SH-SY5Y (cell line): ENCODE measurements around the gene IGFBPL1.

ENCODE experiments used
- GATA2 ChIP-seq: IDR thresholded peaks from 2 replicates; pipeline ENCODE4 v1.6.1; 2011; ENCODE audit warnings: mild to moderate bottlenecking, low read depth, low read length
- GATA3 ChIP-seq: IDR thresholded peaks from 2 replicates; pipeline ENCODE4 v1.6.1; 2011; ENCODE audit warnings: low read depth, mild to moderate bottlenecking, low read length, moderate library complexity

The IGFBPL1 gene

DNA sequence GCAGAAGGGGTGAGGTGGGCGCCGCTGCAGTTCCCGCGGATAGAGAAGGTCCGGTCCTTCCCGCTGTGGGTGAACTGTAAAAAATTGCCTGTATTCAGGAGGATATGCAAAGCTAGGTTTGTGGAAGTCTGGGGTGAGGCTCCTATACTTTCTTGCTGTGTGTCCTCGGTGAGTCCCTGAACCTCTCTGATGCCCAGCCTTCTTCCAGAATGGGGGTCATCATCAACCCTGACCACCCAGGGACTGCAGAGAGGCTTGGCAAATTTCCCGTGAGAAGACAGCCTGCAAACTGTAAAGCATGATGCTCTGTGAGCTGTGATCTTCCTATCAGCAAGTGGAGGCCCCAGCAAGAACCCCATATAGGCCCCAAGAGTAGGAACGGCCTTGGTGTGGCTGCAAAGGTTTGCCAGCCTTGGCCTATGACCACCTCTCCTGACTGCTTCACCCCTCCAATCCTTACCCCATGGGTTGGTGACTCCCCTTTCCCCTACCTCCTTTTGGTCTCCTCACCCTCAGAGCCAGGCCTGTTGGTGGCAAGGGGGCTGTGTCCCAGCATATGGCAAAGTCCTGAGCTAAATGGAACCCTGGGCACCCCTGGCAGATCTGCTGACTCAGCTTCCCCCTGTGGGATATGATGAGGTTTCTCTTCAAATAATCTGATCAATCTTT lies 31.0 kb downstream of the IGFBPL1 start:
- TF ChIP-seq GATA2 (no peak), GATA3 (no peak)

DNA sequence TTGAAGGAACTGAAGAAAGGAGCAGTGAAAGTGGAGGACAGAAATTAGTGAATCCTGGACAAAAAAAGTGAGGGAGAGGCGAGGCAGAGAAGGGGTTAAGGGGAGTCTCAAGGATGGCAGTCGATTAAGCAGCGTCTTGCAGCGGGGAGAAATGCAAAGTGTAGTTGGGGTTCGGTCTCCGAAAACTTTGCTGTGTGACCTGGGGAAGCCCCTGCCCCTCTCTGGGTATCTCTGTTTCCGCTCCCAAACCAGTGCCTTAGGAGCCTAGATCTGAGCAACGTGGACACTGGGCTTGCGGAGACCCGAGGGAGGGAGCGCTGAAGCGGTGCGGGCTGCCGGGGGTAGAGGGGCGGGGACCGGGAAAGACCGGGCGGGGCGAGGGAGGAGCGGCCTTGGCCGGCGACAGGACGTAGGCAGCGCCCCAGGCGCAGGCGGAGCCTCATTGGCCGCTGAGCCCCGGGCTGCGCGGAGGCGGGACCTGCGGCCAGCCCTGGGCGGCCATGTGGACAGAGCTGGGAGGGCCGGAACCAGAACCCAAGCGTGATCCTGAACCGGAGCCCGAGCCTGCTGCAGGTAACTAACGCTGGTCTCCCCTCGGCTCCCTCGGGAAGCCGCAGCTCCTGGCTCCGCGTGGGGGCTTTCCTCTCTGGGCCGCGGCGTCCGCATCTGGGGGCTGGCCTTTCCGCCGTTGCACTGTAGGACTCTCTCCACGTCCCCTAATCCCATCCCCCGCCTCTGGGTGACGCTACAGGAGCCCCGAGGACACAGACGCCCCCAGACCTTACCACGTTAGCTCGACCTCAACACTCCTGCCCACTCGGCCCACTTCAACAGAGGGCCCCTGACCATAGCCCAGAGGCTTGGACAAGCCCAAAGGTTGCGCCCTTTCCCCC lies 31.8 kb downstream of the IGFBPL1 start, which contains the start of gene ALDH1B1:
Gene ALDH1B1, plus strand, starts transcription at position 468 of the 893 bp plus-strand sequence. CDS start 3,047 bp downstream, outside the sequence.
- TF ChIP-seq GATA3 (no peak), GATA2 (no peak)

DNA sequence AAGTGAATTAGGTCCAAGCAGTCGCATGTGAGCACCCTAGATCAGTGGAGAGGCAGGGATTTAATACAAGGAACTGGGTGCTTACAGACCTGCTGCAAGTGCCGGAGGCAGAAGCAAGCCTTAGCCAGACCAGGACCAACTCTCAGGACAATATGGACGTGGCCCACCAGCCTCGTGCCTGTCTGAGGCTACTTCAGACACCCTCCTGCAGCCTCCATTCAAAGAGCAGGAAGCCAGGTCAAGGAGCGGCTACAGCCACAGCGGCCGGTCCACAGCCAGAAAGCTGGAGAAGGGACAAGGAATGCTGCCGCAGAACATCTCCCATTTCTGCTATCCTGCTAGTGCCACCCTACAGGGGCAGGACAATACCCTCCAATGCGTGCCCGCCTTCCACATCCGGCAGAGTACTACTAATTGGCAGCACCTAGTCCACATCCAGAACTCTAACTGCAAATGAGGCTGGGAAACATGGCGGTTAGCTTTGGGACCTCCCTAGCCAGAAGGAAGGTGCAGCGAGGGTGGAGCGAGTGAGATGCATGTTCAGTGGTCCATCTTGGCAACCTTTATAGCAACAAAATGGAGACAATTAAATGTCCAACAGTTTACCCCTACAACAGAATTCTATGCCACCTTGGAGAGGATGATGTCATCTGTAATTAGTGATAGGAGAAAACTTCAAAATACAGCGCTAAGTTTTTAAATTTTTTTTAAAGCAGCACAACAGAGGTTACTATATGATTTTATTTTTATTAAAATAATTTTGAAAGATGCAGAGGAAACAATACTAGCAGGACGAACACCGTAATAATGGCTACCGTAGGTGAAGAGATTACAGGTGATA lies 32.8 kb downstream of the IGFBPL1 start:
- TF ChIP-seq GATA2, result no peak
- TF ChIP-seq GATA3, result no peak

DNA sequence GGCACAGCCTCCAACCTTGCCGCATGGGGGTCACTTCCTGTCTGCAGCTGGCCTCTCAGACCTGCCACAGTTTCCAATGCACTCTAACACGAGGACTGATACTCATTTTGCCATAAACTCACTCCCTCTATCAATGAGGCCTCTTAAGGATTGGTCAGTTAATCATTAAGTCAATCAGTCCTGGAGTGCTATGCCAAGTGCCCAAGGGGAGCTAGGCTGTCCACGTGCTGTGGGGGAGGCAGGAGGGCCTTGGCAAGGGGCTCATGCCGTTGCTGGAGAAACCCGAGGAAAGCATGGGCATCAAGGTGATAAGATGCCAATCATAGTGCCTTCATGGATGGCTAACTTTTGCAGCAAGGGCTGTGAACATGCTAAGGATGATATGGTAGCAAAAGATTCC lies 33.4 kb downstream of the IGFBPL1 start:
- no peak for TF ChIP-seq GATA3
- TF ChIP-seq GATA2, result no peak

DNA sequence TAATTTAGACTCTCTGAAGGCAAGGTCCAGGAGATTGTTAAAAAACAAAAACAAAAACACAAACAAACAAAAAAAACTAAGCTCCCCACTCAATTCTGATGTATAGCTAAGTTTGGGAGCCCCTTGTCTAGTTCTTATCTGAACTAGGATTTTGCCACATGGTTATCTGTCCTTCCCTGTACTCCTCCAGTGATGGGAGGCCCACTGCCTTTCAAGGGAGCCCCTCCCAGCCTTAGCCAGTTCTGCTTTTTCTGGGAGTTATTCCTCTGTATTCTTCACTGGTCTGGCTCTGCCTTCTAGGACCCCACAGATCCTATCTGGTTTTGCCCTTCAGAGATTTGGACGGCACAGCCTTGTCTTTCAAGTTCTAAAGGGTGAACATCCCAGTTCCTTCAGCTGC lies 33.8 kb downstream of the IGFBPL1 start:
- TF ChIP-seq GATA2 (no peak), GATA3 (no peak)

DNA sequence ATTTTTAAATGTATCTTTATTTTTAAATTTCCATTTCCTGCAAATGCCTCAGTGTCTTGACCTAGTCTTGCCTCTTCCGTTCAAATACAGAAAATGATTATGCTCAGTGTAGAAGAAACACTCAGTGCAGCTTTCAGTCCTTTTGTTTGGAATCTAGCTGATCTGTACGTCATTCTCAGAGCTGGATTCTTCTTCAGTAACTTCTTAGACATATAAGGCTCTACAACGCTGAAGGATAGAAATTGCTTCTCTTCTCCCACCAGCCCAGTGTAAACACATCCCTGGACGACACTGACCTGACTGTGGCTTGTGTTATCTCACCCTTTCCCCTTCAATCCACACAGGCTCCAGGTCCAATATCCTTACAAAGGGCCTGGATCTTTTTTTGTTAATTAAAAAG lies 34.9 kb downstream of the IGFBPL1 start:
- TF ChIP-seq GATA3, result no peak
- TF ChIP-seq GATA2, result no peak

DNA sequence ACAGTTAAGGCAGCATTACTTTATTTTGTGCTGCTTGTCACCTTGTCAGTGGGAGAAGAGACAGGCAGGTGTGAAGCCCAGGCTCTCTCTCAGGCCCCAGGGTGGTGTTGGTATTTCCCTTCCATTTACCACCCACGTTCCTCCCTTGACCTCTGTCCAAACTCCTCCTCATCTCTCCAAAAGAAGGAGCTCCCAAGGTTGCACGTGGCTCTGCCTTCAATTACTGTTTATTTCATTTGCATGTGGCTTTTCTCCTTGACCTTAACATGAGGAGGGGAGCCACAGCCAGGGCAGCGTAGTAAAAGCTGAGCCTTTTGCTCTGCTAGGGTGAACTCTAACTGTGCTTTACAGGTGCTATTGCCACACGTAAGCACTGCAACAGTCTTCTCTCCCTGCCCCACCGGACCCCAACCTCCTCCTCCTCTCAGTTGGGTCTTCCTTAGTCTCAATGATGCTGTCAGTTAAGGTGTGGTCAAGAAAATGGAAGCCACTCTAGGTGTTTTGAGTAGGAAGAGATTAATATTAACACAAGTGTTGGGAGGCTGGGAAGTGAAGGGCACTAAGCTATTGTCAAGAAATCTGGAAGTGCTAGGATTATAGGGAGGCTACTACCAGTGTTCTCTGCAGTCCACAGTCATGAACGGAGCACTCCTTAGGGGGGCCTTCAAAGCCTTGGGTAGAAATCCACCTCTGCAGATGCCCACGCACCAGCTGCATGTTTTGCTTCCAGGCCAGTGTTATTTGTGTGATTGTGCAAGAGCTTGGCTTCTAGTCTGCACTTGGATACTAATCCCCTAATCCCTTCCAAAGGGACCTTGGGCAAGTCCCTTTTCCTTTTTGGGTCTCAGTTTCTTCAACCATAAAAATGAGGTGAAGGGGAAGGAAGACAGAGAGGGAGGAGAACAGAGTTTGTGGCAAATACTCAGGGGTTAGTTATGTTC lies 35.7 kb downstream of the IGFBPL1 start:
- TF ChIP-seq GATA2, result no peak
- no peak for TF ChIP-seq GATA3

DNA sequence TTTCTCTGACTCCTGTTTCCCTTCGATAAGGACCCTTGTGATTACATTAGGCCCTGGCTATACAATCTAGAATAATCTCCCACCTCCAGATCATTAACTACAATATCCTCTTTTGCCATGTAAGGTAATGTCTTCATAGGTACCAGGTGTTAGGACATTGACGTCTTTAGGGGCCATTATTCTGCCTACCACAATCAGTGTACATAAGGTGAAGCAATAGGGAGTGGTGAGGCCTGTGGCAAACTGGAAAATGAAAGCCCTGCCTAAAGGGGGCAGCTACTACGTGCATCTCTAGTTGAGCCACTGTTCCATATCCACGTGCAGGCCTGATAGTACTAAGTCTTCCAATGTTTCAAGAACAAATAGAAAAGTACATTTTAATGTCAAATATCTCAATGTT lies 36.5 kb downstream of the IGFBPL1 start:
- TF ChIP-seq GATA2, result no peak
- TF ChIP-seq GATA3, result no peak

DNA sequence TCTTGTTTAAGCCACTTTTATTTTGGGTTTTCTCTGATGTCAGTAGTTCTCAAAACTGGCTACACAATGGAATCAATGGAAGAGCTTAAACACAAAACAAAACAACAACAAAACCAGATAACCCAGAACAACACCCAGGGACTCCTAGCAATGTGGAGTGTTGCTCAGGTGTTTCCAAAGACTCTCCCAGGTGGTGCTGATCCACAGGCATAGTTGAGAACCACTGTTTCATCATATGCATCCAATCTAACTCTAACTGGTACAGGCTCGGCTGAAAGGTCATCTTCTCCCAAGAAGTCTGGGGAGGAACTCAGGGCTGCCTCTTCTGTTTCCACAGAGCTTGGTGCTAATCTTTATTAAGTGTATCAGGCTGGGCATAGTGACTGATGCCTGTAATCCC lies 37.2 kb downstream of the IGFBPL1 start:
- TF ChIP-seq GATA2, result no peak

DNA sequence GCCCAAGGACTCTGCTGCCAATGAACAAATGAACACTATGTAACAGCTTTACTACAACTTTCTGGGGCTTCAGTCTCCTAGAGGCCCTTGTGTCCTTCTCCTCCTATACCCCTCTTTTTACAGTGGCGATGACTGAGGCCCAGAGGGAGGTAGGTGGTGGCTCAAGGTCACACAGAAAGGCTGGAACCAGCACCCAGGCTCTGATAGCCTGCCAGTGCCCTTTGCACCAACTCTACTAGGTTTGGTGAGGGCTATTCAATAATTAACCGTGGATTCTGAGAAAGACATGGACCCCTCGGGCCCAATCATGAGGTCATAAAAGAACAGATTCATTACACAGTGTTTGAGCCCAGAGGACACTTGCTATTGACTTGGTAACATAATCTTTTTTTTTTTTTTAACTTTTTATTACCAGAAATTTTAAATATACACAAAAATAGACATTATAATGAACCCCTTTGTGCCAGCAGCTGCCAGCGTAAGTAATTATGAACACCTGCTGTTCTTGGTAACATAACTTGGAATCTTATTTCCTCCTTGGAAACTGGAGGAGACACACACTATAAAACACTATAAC lies 37.8 kb downstream of the IGFBPL1 start:
- TF ChIP-seq GATA3 (no peak), GATA2 (no peak)

DNA sequence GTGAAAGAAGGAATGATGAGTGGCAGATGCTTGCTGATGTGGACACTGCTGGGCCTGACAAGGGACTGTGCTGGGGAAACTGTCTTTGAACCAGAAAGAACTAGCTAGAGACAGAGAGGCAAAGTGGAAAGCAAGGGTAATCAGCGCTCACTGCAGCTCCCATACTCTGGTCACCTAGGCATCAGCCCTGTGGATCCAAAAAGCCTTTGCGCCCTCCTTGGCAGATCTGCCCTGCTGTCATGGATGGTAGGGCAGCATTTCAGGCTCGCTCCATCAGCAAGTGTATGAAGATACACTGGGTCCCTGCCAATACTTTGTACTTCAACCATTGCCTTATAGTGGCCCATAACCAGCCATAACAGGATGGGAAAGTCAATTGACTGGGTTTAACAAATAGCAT lies 38.4 kb downstream of the IGFBPL1 start:
- TF ChIP-seq GATA3, result no peak
- TF ChIP-seq GATA2, result no peak

DNA sequence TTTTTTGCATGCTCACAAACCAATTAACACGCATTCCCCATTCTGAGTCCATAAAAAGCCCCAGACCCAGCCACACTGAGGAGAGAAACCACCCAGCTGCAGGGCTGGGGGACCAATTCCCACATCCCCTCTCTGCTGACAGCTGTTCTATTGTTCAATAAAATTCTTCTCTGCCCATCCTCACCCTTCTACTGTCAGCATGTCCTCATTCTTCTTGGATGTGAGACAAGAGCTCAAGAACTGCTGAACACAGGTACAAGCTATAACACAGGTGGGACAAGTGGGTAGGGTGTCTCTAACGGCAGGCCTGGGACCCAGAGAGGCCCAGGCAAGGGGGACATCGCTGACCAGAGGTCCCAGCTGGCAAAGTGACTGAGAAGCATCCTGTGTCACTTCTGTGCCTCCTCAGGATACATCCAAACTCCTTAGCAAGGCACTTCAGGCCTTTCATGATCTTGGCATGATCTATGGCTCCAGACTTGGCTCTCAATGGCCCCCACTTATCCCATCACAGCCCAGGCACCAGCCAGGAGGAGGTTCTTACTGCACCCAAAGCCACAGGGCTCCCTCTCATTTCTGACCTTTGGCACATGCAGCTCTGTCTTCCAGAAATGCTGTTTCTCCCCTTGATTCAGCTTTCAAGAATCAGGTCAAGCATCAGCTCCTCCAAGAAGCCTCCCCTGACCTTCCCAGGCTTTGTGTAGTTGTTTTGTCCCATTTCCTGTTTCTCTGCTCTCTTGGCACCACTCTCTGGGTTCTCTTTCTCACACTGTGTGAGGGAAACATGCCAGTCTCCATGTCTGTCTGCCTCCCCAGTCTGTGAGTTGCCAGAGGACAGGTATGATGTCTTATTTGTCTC lies 39.0 kb downstream of the IGFBPL1 start:
- TF ChIP-seq GATA2 (no peak), GATA3 (no peak)
